Measurements from ENCODE around the gene BRIP1.

GRCh38 chr17:61847659-61848058, 15.7 kb downstream of the BRIP1 start:
- no peak for TF ChIP-seq EP300 (IDR thresholded peaks at IDR 0.05; ENCODE audit: borderline replicate concordance)
- no peak for TF ChIP-seq YY1 (IDR thresholded peaks at IDR 0.05; ENCODE audit: low read depth)
- TF ChIP-seq TEAD4 (IDR thresholded peaks at IDR 0.05) = no peak
- TF ChIP-seq CREB1 (IDR thresholded peaks at IDR 0.05; ENCODE audit: low read depth) = no peak
- TF ChIP-seq FOXM1 (IDR thresholded peaks at IDR 0.05; ENCODE audit: borderline replicate concordance, low read depth) = no peak
